ENCODE data around the gene PTPRN2. TPM values are rescaled to one million over a fixed set of nuclear protein-coding genes. Genes with fewer than 3 reads are reported as not detected.

PTPRN2 gene
- total RNA-seq, 2 experiments from 2014 or later = 0.70 TPM; not detected in 1

DNA sequence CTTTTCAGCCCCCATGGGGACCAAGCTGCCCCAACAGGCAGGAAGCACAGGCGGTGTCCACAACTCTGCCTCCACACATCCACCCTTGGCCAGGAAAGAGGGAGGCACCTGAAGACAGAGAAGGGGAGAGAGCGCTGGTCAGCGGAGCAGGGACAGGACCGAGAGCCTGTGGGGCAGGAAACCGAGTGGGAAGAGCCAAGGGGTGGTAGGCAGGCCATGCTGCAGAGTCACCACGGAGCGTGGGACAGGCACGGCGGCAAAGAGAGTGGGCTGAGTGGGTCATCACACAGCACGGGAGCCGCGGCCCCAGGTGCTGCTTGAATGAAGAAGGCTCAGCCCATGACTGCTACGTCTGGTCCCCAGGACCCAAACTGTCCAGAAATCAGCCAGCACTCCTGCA is 109.8 kb downstream of the PTPRN2 start:
- no peak overlapping the region for H3K4me2 ChIP-seq (ENCODE audit: low read length)
- no peaks in the 10 kb centered on the region for H3K36me3 ChIP-seq (ENCODE audit: insufficient read depth, low read length)
- no peak overlapping the region for H3K4me3 ChIP-seq (ENCODE audit: low read depth, low read length, poor library complexity, severe bottlenecking)
- ChIA-PET POLR2A (no interaction called here), CTCF (ENCODE audit: unreplicated experiment) (no interaction called here)
- BruUV-seq (replicated peaks) = no TSS peak
- H4K20me1 ChIP-seq (ENCODE audit: insufficient read depth, low read length) = no peaks in the 10 kb centered on the region
- H3K9me2 ChIP-seq (ENCODE audit: insufficient read depth, low read length) = no peaks in the 10 kb centered on the region
- intact Hi-C loops (cut with micrococcal nuclease; ENCODE audit: unreplicated experiment) = no loop called here
- H3K79me2 ChIP-seq (ENCODE audit: insufficient read depth, low read depth, low read length) = no peaks in the 10 kb centered on the region
- TF ChIP-seq, protein P1, sequence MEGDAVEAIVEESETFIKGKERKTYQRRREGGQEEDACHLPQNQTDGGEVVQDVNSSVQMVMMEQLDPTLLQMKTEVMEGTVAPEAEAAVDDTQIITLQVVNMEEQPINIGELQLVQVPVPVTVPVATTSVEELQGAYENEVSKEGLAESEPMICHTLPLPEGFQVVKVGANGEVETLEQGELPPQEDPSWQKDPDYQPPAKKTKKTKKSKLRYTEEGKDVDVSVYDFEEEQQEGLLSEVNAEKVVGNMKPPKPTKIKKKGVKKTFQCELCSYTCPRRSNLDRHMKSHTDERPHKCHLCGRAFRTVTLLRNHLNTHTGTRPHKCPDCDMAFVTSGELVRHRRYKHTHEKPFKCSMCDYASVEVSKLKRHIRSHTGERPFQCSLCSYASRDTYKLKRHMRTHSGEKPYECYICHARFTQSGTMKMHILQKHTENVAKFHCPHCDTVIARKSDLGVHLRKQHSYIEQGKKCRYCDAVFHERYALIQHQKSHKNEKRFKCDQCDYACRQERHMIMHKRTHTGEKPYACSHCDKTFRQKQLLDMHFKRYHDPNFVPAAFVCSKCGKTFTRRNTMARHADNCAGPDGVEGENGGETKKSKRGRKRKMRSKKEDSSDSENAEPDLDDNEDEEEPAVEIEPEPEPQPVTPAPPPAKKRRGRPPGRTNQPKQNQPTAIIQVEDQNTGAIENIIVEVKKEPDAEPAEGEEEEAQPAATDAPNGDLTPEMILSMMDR (conservative IDR thresholded peaks at IDR 0.05; ENCODE audit: low read length) = no peak
- TF ChIP-seq EZH2phosphoT487 (IDR thresholded peaks at IDR 0.05; ENCODE audit: borderline replicate concordance, low read depth, low read length) = no peak
- H3K9me3 ChIP-seq (ENCODE audit: low read length) = no peaks in the 10 kb centered on the region
- no peak overlapping the region for H2AFZ ChIP-seq (ENCODE audit: low read length)
- H3K27ac ChIP-seq (ENCODE audit: low read depth, low read length, poor library complexity, severe bottlenecking) = no peak overlapping the region
- H3K4me1 ChIP-seq (ENCODE audit: insufficient read depth, low read length, poor library complexity, severe bottlenecking) = no peaks in the 10 kb centered on the region
- DNase-seq (ENCODE audit: low spot score) = no peak

- no peak for TF ChIP-seq EZH2phosphoT487 (IDR thresholded peaks at IDR 0.05; ENCODE audit: borderline replicate concordance, low read depth, low read length)
- TF ChIP-seq, protein P1 (conservative IDR thresholded peaks at IDR 0.05; ENCODE audit: low read length) = no peak
- Histone ChIP-seq H4K20me1 (ENCODE audit: insufficient read depth, low read length) (no peaks in the 10 kb centered on the region), H3K9me2 (ENCODE audit: insufficient read depth, low read length) (no peaks in the 10 kb centered on the region), H3K27ac (ENCODE audit: low read depth, low read length, poor library complexity, severe bottlenecking) (no peak overlapping the region), H3K4me3 (ENCODE audit: low read depth, low read length, poor library complexity, severe bottlenecking) (no peak overlapping the region), H3K79me2 (ENCODE audit: insufficient read depth, low read depth, low read length) (no peaks in the 10 kb centered on the region), H3K4me2 (ENCODE audit: low read length) (no peak overlapping the region), H3K9me3 (ENCODE audit: low read length) (no peaks in the 10 kb centered on the region), H3K4me1 (ENCODE audit: insufficient read depth, low read length, poor library complexity, severe bottlenecking) (no peaks in the 10 kb centered on the region), H3K36me3 (ENCODE audit: insufficient read depth, low read length) (no peaks in the 10 kb centered on the region), H2AFZ (ENCODE audit: low read length) (no peak overlapping the region)
- BruUV-seq (replicated peaks) = no TSS peak
- DNase-seq (ENCODE audit: low spot score) = no peak
- ChIA-PET POLR2A (interaction anchor here (0.6 kb wide), 1 partner anchor 431 kb away, joined by 4 read pairs; no protein-coding TSS in a partner anchor), CTCF (ENCODE audit: unreplicated experiment) (no interaction called here)
- intact Hi-C loops (cut with micrococcal nuclease; ENCODE audit: unreplicated experiment) = no loop called here
Measured at GRCh38 chr7:158476331-158476932, 111.2 kb downstream of the PTPRN2 start.

DNA sequence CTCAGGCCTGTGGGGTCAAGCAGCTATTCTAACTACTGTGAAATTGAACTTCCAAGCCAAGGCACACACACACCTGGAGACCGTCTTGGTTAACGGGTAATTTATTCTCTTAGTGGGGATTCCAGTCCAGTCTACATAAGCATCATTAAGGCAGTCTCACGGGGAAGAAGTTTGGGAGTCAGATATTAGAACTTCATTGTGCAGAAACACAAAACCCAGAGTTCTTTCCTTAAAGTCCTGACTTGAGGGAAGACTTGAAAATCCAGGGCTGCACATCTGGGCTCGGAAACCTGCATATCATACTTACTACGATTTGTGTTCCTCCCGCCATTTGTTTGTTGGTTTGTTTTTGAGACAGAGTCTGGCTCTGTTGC is 112.0 kb downstream of the PTPRN2 start:
- BruUV-seq (replicated peaks) = no TSS peak

More for the DNA sequence above, 112.0 kb downstream of the PTPRN2 start:
- no peak for TF ChIP-seq EZH2phosphoT487 (IDR thresholded peaks at IDR 0.05; ENCODE audit: borderline replicate concordance, low read depth, low read length)
- TF ChIP-seq, protein P1 (conservative IDR thresholded peaks at IDR 0.05; ENCODE audit: low read length) = no peak
- Histone ChIP-seq H3K9me2 (ENCODE audit: insufficient read depth, low read length) (no peaks in the 10 kb centered on the region), H3K4me1 (ENCODE audit: insufficient read depth, low read length, poor library complexity, severe bottlenecking) (no peaks in the 10 kb centered on the region), H4K20me1 (ENCODE audit: insufficient read depth, low read length) (no peaks in the 10 kb centered on the region), H3K9me3 (ENCODE audit: low read length) (no peaks in the 10 kb centered on the region), H3K4me3 (ENCODE audit: low read depth, low read length, poor library complexity, severe bottlenecking) (no peak overlapping the region), H3K36me3 (ENCODE audit: insufficient read depth, low read length) (no peaks in the 10 kb centered on the region), H3K79me2 (ENCODE audit: insufficient read depth, low read depth, low read length) (no peaks in the 10 kb centered on the region), H3K27ac (ENCODE audit: low read depth, low read length, poor library complexity, severe bottlenecking) (no peak overlapping the region), H3K4me2 (ENCODE audit: low read length) (no peak overlapping the region), H2AFZ (ENCODE audit: low read length) (no peak overlapping the region)
- ChIA-PET POLR2A (no interaction called here), CTCF (ENCODE audit: unreplicated experiment) (no interaction called here)
- DNase-seq (ENCODE audit: low spot score) = no peak
- intact Hi-C loops (cut with micrococcal nuclease; ENCODE audit: unreplicated experiment) = no loop called here

All from OCI-LY7 (cell line).